ENCODE measurements around the gene ZSWIM6.

The ZSWIM6 gene

DNA sequence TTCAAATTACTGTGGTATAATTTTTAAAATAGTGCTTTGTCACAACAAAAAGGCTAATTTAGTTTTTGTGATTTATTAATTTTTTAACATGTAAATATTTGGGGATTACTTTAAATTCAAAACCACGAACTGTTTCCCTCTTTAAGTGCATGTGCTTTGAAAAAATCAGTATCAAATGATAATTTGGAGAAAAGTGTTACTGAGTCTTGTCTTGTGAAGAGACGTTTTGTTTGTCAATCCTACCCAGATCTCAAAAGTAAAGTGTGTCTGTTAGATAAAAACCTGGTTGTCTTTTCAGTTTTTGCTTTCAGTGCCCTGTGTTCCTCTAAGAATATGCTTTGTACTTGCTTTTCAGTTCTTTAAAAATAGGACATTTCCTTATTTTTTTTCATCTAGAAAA, 7.7 kb downstream of the ZSWIM6 start:
- H3K4me3 ChIP-seq, result no peak overlapping the region
- DNase-seq (ENCODE audit: low spot score), result no peak
- TF ChIP-seq, protein P1, sequence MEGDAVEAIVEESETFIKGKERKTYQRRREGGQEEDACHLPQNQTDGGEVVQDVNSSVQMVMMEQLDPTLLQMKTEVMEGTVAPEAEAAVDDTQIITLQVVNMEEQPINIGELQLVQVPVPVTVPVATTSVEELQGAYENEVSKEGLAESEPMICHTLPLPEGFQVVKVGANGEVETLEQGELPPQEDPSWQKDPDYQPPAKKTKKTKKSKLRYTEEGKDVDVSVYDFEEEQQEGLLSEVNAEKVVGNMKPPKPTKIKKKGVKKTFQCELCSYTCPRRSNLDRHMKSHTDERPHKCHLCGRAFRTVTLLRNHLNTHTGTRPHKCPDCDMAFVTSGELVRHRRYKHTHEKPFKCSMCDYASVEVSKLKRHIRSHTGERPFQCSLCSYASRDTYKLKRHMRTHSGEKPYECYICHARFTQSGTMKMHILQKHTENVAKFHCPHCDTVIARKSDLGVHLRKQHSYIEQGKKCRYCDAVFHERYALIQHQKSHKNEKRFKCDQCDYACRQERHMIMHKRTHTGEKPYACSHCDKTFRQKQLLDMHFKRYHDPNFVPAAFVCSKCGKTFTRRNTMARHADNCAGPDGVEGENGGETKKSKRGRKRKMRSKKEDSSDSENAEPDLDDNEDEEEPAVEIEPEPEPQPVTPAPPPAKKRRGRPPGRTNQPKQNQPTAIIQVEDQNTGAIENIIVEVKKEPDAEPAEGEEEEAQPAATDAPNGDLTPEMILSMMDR (IDR thresholded peaks at IDR 0.05), result no peak
- H3K27ac ChIP-seq, result no peak overlapping the region

DNA sequence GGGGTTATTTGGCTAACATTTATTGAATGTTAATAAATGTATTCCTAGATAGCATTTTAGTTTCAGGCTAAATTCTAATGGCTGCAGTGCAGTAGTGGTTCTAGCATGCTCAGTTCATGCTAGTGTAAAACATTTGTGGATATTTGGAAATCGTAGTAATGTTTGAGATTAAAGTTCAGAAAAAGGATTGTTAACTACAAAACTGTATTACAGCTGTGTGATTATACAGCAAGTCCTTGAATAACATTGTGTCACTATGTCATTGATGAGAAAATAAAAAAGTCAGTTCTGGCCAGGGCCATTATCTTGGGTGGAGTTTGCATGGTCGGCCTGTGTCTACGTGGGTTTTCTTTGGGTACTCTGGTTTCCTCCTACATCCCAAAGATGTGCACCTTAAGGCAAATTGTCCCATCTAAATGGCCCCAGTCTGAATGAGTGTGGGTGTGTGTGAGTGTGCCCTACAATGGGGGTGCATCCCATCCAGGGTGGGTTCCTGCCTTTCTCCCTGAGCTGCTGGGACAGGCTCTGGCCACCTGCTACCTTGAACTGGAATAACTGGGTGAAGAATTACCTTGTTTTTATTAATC, 8.8 kb downstream of the ZSWIM6 start:
- TF ChIP-seq, protein P1 (IDR thresholded peaks at IDR 0.05), result no peak
- Histone ChIP-seq H3K27ac (no peak overlapping the region), H3K4me3 (no peak overlapping the region)
- no peak for DNase-seq (ENCODE audit: low spot score)

DNA sequence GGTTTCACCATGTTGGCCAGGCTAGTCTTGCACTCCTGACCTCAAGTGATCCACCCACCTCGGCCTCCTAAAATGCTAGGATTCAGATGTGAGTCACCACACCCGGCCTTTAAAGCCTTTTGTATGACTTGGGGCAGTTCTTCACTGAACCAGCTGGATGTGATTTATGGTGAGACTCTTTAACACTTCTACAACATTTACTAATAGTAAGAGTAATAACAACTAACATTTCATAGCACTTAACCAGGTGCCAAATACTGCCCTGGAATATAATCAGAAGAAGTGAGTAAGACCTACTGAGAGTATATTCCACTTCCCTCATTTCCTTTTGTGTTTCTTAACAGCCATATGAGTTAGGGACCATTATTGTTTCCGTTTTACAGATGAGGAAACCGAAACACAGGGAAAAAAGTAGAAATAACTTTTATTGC, 10.0 kb downstream of the ZSWIM6 start:
- Histone ChIP-seq H3K4me3 (no peak overlapping the region), H3K27ac (no peak overlapping the region)
- no peak for DNase-seq (ENCODE audit: low spot score)
- TF ChIP-seq, protein P1 (IDR thresholded peaks at IDR 0.05), result no peak

DNA sequence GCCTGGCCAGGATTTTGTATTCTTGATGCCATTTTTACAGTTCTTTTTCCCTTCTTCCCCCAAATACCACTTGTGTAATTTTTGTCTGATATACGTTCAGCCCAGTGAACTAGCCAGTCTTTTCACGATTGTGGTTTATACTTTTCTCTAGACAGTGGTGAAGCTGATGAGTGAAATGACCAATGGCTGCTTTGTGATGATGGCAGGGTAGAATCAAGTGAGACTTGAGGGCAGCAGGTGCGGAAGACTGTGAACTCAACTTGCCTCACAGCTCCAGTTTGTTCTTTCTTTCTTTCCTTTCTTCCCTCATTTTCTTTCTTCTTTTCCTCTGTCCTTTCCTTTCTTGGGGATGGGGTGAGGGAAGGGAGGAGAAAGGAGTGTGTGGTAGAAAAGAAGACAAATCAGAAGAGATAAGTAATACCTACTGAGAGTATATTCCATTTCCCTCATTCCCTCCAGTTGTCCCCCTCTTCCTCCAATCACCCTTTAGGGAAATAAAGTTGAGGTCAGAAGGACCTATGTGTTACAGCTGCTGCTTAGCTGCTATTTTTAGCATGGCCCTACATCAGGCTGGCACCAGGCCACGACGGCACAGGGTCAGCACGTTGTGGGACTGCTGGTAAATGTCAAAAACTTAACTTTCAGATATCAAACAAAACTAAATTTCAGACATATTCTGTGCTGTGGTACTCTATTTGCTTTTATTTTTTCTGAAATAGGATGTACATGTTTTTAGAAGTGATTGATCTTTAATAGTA, 12.3 kb downstream of the ZSWIM6 start:
- DNase-seq (ENCODE audit: low spot score), result no peak
- TF ChIP-seq, protein P1 (IDR thresholded peaks at IDR 0.05), result no peak
- H3K4me3 ChIP-seq, result no peak overlapping the region
- H3K27ac ChIP-seq, result no peak overlapping the region

DNA sequence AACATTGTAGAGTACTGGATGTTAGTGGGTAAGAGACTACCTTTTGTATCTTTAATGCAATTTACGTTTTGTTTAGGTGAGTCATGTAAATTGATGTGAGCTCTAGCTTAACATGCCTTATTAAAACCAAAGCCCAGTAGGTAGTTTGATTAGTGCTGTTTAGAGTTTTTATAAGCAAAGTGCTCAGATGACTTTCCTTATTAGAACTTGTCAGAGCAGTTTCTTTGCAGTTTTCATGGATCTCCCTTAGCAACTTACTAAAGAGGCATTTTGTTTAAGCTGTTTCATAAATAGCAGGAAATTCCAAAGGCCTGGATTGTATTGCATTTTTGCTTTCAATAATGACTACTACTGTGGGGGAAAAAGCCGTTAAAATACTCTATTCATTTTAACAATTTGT, 14.5 kb downstream of the ZSWIM6 start:
- TF ChIP-seq, protein P1 (IDR thresholded peaks at IDR 0.05), result no peak
- Histone ChIP-seq H3K27ac (no peak overlapping the region), H3K4me3 (no peak overlapping the region)
- DNase-seq (ENCODE audit: low spot score), result no peak

DNA sequence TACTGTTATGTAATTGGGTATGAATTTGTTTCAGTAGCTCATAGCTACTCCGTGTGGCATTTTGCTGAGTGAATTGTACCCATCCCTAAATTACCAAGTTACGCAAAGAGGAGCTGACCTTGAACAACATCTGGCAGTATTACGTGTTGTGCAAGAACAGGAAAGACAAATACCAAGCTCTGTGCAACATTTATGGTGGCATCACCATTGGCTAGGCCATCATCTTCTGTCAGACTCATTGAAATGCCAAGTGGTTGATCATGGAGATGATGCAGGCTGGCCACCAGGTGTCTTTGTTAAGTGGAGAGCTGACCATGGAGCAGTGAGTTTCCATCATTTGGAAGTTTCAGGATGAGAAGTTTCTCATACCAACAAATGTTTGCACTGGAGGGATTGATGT, 15.0 kb downstream of the ZSWIM6 start:
- DNase-seq (ENCODE audit: low spot score), result no peak
- TF ChIP-seq, protein P1 (IDR thresholded peaks at IDR 0.05), result no peak
- H3K4me3 ChIP-seq, result no peak overlapping the region
- H3K27ac ChIP-seq, result no peak overlapping the region

DNA sequence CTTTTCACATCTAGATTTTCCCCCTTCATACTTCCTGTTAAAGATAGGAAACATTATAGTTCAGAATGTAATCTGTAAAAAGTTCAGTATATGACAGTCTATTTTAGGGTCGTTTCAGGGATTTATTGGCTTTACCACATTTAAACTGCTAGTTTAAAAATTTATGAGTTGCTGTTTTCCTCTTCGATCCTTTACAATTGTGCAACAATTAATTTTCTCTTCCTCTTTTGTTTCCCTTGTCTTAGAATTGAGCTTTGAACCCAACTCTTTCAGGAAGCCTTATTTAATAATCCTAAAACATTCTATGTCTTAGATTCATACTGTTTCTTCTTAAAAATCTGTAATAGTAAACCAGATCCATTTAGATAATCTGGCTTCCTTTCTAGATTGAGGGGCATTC, 16.4 kb downstream of the ZSWIM6 start:
- TF ChIP-seq, protein P1 (IDR thresholded peaks at IDR 0.05), result no peak
- Histone ChIP-seq H3K27ac (no peak overlapping the region), H3K4me3 (no peak overlapping the region)
- no peak for DNase-seq (ENCODE audit: low spot score)
